Stimulated activated CD8-positive, alpha-beta memory T cell treated with anti-CD3 and anti-CD28 coated beads, Interleukin-4, amount 100 ng/mL, for 48 hours (primary cell): ENCODE measurements around the gene E2F8.

Experiments
- DNase-seq: peaks from one replicate; pipeline ENCODE4 v3.0.0-alpha.2; 2020

Gene E2F8

DNA sequence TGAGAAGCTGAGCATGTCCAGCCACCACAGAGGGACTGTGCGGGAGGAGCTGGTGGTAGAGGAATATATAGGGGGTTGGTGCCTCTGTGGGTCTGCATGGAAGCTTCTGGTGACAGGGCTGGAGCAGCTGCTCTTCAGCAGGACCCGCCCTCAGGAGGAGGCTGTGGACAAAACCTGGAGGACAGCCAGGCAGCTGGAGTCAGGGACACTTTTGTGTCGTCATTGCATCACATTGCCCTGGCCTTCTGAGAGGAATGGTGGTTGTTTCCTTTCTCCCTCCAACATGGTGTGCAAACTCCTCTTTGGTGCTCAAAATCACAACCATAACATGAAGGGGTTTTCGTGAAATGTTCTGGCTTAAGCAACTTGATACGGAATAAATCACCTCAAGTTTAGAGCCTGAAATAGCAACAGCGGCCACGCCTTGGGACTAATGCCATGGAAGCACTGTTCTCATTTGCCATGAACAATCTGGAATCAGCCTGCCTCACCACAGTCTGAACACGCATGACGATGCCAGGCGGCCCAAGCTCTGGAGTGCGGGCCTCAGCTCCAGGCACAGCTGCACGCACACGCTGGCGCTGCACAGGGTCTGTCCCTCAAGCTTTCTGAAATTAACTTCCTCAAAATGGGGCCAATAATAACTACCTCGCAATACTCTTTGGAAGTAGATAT, 21.8 kb downstream of the E2F8 start:
- DNase-seq, result no peak

GRCh38 chr11:19218216-19218615, 22.5 kb downstream of the E2F8 start:
- no peak for DNase-seq

DNA sequence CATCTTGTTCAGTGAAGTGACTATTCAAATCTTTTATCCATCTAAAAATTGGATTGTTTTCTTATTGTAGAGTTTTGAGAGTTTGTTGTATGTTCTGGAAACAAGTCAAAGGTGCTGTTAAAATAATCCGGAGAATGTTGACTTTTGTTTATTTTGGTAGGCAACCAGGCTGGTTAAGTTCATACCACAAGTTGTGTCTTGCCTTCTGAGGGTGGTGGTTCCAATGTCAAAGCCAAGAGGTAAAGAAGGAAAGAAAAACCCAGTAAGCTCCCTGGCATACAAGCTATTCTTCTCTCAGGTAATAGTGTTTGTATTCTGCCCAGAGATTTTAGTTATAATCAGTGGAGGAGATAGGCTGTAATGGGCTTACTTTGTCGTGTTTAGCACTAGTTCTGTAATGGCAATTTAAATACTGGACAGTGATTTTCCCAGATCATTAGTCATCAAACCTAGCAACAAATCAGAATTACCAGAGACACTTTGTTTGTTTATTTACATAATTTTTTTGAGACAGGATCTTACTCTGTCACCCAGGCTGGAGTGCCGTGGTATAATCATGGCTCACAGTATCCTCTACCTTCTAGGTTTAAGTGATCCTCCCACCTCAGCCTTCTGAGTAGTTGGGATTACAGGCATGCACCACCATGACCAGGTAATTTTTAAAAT, 23.9 kb downstream of the E2F8 start:
- no peak for DNase-seq

DNA sequence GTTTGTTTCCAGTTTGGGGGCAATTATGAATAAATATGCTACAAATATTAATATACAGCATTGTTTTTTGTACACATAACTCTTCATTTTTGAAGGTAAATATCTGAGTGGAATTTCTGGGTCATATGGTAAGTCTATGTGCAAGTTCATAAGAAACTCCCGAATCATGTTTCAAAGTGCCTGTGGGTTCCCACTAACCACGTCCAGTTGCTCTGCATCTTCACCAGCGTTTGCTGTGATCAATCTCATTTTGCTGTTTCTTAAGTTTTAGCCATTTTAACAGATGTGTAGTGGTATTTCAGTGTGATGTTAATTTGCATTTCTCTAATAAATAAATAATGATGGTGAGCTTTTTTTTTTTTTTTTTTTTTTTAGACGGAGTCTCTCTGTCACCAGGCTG, 24.7 kb downstream of the E2F8 start:
- no peak for DNase-seq

- DNase-seq, result no peak
Observed at GRCh38 chr11:19209617-19210370, 31.0 kb downstream of the E2F8 start.

GRCh38 chr11:19208959-19209546, 31.7 kb downstream of the E2F8 start:
- no peak for DNase-seq

GRCh38 chr11:19208181-19208580, 32.6 kb downstream of the E2F8 start:
- DNase-seq, result no peak

- DNase-seq, result no peak
Observed at GRCh38 chr11:19204836-19205235, 35.9 kb downstream of the E2F8 start.

GRCh38 chr11:19201737-19202605, 38.8 kb downstream of the E2F8 start, which contains the start of gene CSRP3:
TSS of gene CSRP3 (minus strand) at chr11:19201983. CDS start at chr11:19192448, 9,535 bp downstream.
- no peak for DNase-seq

GRCh38 chr11:19200410-19201201, 40.1 kb downstream of the E2F8 start:
- no peak for DNase-seq

DNA sequence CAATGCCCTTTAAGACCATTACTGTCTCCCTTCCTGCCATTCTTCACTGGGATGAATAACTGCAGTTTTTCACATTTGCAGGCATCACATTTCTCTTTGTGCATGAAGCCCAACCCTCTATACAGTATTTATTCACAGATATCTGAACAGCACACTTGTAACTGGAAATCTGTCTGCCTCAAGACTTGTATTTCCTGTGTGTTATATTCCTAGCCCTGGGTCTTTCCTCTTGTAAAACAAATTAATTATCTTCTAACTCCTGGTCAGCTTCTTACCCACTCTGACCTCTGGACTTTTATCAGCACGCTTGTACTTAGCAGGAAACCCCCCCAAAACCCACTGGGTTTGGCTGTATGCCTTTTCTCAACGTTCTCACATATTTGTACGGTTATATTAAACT, 41.0 kb downstream of the E2F8 start:
- DNase-seq, result no peak

DNA sequence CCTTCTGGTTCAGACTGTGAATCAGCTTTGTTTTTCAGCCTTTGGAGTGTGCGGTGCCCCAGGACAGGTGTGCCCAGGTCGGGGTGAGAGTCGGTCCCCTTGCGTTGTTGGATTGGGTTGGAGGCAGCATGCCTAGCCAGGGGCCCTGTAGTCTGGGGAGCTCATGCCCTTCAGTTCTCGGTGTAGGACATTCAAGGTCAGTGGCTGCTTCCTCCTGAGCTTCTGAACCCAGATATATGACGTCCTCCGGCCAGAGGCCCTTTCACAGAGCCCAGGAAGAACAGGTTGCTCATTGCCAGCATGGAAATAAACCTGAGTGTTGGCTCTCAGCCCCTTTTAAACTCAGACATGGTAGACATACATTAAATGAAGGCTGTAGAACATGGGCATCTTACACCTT, 41.7 kb downstream of the E2F8 start:
- DNase-seq, result no peak

DNA sequence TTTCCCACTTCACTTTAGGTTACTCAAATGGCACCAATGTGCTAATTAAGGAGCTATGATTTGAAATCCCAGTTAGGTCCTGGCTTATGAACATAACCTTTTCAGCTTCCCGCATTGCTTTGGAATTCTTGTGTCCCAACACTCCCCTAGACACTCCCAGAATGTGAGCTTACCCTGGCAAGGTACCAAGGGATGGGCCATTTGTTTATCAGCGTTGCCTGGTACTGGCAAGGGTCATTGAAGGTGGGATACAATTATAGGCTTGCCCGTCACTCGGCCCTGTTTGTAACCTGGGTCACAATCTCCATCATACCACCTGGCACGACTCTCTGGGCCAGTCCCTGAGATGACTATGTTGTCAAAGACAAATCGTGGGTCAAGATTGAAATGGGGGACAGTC, 44.3 kb downstream of the E2F8 start:
- no peak for DNase-seq

DNA sequence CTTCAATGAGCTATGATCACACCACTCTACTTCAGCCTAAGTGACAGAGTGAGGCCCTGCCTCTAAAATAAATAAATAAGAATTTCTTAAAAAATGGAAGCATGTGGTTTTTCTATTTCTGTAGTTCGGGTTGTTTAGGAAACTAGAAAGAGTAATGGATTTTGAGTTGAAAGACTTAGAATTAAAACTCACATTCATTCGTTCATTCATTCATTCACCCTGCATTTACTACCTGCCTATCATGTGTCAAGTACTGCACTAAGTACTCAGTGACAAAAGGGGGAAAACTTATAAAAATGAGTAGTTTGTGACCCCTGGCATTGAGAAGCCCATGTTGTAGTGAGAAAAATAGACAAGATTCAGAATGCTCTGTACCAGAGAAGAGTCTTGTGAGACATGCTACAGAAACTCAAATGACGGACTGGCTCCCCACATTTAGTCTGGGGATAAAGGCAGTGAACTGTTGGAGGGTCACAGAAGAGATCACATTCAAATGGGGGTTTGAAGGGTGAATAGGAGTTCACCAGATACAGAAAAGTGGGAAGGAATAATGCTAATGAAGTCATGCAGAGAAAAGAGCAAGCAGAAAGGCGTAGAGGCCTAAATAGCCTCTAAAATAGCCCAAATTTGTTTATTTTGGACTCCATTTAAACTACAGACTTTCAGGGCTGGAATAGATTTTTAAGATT, 46.0 kb downstream of the E2F8 start:
- DNase-seq, result no peak

GRCh38 chr11:19193916-19194315, 46.8 kb downstream of the E2F8 start:
- DNase-seq, result no peak

GRCh38 chr11:19191530-19192169, 49.1 kb downstream of the E2F8 start:
- no peak for DNase-seq

GRCh38 chr11:19187833-19188258, 52.9 kb downstream of the E2F8 start:
- DNase-seq, result no peak

GRCh38 chr11:19187114-19187832, 53.5 kb downstream of the E2F8 start:
- no peak for DNase-seq

DNA sequence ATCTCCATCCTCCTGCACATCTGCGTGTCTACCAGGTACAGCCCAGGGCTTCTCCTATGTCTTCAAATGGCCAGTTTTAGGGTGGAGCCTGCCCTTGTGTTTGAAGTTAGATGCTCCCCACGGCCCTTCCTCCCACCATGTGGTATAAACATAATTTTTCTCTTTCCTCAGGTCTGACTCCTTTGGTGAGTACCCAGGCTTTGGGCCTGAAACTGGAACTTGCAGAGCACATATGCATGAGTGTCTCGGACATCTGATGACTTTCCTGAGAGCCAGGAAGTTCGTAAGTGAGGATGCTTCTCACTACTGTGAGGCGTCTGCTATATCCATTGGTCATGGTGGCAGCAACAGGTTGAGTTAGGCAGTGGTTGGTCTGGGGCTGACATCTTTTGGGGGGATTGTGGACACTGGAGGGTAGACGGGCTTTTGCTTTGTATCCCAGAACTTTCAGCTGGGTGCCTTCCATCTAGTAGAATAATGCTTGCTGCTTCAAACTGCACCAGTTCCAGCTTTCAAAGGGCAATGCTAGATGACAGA, 55.2 kb downstream of the E2F8 start:
- DNase-seq, result no peak

DNA sequence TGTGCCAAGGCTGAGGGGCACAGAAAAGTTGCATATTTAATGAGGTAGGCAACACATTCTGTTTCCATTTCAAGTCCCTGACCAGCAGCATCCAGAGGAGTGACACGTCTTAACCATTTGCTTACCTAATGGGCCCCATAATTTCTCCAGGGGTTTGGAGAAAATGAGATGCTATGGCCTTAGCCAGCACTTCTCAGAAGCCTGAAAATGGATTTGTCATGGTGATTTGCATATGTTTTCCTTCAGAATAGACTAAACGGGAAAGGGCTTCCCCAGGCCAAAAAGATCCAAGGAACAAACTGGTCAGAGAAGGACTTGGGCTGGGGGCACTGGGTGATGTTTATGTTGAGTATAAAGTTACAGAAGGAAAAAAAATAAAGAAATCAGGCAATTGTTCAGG, 55.7 kb downstream of the E2F8 start:
- no peak for DNase-seq
